Eye (tissue), 1 donor: Measurements from ENCODE around the gene ZNF575.
"Not testable (repeated sequence)": the region's sequence is repeated elsewhere in the genome, so short reads cannot be mapped to it uniquely, and the experiment has no call there.

ENCODE experiments used
- DNase-seq: peaks from one replicate; pipeline ENCODE4 v3.0.0-alpha.2; 2015

Gene ZNF575

DNA sequence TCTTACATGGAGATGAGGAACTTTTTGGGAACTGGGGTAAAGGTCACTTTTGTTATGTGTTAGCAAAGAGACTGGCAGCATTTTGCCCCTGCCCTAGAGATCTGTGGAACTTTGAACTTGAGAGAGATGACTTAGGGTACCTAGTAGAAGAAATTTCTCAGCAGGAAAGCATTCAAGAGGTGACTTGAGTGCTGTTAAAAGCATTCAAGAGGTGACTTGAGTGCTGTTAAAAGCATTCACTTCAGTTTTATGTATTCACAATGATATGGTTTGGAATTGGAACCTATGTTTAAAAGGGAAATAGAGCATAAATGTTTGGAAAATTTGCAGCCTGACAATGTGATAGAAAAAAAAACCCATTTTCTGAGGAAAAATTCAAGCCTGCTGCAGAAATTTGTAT is 20.6 kb upstream of the ZNF575 start:
- DNase-seq, result not testable (repeated sequence)

DNA sequence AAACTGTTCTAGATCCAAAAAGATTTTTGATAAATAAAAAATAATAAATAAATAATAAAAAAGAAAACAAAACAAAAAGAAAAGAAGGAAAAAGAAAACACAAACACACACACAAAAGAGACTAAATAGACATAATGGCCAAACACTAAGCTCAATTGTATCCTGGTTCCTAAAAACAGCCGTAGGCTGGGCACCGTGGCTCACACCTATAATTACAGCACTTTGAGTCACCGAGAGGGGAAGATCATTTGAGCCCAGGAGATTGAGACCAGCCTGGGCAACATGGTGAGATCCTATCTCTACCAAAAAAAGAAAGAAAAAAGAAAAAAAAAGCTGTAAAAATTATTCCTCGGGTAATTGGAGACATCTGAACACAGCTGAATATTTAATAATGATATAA is 14.9 kb upstream of the ZNF575 start:
- DNase-seq, result no peak

DNA sequence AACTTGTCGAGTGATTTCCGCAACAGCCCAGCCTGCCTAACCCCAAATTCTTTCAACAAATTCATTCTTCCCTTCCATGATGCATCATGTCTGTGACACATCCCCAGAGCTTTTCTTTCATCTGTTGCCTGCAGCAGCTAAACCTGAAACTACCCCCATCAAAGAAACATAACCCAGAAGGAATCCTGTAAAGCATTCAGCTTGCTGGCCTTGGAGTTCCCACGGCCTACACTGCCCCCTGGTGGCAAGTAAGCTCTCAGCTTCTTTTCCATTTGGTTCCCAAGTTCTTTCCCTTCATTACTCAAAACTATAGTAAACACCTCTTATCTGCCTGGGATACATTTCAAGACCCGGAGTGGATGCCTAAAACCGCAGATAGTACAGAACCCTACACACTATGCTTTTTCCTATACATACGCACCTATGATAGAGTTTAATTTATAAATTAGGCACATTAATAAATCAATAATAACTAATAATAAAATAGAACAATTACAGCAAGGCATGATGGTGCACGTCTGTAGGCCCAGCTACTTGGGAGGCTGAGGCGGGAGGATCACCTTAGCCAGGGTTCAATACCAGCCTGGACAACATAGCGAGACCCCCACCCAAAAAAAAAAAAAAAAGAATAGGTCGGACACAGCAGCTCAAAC is 13.4 kb upstream of the ZNF575 start:
- peak; percentile 95 for DNase-seq

DNA sequence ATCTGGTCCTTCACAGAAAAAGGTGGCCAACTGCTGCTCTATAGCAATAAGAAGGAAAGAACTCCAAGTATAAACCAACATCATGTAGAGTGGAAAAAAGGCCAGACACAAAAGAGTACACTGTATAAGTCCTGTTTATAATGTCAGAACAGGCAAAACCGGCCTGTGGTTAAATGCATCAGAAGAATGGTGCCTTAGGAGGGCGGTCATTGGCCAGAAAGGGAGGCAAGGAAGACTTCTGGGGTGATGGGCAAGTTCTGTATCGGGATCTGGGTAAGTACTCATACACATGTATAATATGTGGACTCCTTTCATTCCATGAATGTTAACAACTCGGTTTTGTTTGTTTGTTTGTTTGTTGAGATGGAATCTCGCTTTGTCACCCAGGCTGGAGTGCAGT is 10.1 kb upstream of the ZNF575 start:
- no peak for DNase-seq

DNA sequence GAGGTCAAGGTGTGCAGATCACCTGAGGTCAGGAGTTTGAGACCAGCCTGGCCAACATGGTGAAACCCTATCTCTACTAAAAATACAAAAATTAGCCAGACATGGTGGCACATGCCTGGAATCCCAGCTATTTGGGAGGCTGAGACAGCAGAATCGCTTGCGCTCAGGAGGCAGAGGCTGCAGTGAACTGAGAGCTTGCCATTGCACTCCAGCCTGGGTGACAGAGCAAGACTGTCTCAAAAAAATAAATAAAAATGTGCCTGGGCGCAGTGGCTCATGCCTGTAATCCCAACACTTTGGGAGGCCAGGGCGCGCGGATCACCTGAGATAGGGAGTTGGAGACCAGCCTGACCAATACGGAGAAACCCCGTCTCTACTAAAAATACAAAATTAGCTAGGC is 9.3 kb upstream of the ZNF575 start:
- DNase-seq, result not testable (repeated sequence)

DNA sequence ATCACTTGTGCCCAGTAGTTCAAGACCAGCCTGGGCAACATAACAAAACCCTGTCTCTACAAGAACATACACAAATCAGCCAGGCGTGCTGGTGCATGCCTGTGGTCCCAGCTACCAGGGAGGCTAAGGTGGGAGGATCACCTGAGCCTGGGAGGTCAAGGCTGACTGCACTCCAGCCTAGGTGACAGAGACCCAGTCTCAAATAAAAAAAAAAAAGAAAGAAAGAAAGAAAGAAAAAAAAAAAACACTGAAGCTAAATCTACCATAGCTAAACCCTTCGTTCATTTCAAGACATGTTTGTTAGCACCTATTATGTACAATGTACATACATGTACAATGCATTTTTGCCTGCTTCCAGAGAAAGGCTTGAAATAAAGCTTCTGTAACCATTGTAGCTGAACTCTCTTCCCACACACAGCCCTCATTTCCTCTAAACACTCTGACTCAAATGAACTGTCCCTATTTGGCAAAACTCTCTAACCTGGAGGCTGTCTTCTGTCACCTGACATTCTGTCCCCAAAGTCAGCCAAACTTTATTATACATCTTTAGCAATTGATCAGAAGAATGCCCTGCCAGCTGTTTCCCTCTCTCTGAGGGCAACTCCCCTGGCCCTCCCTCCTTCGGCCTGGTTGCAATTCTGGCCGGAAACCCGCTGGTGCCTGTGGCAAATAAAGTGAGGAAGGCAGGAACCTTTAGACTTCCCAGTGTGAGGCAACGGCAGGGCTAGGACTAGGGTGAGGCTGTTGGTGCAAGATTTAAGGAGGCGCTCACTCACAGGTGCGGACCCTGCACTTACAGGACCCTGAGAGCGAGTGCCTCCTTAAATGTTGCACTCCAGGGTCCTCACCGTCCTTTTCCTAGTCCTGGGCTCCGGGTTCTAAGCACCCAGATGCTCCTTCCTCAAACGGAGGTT is 7.8 kb upstream of the ZNF575 start:
- DNase-seq, result peak; percentile 22

DNA sequence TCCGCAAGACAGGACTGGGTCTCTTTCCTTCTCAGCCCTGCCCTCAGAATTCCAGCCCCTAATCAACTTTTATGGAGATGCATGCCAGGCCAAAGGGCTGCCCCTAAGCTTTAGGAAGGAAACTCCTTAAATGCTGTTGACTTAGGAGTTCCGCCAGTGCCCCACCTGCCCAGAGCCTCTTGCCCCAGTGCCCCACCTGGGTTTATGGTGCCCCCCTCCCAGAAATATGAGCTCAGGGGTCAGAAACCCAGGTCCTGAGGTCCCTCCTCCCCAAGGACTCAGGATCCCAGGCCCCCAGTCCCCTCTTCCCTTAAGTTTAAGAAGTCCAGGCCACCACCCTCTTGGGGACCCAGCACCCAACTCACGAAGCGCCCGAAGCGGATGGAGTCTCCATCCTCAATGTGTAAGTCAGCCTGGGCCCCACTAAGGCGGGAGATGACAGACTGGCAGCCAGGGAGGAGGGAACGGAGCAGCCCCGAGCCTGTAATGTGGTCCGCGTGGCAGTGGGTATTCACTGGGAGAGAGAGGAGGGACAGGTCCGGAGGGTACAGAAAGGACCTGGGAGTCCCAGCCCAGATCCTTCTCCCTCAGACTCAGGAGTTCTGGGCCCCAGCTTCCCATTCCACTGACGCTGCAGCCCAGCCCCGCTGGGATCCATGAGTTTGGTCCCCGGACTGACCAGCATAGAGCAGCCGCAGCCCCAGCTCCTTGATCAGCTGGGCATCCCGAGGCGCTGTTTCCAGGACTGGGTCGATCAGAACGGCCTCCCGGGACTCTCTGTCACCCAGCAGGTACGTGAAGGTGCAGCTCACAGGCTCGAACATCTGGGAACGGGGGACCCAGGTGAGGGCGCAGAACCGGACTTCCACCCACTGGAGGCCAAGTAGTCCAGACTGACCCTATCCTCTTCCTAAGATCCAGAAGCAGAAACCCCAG is 6.9 kb upstream of the ZNF575 start:
- DNase-seq, result peak; percentile 50

DNA sequence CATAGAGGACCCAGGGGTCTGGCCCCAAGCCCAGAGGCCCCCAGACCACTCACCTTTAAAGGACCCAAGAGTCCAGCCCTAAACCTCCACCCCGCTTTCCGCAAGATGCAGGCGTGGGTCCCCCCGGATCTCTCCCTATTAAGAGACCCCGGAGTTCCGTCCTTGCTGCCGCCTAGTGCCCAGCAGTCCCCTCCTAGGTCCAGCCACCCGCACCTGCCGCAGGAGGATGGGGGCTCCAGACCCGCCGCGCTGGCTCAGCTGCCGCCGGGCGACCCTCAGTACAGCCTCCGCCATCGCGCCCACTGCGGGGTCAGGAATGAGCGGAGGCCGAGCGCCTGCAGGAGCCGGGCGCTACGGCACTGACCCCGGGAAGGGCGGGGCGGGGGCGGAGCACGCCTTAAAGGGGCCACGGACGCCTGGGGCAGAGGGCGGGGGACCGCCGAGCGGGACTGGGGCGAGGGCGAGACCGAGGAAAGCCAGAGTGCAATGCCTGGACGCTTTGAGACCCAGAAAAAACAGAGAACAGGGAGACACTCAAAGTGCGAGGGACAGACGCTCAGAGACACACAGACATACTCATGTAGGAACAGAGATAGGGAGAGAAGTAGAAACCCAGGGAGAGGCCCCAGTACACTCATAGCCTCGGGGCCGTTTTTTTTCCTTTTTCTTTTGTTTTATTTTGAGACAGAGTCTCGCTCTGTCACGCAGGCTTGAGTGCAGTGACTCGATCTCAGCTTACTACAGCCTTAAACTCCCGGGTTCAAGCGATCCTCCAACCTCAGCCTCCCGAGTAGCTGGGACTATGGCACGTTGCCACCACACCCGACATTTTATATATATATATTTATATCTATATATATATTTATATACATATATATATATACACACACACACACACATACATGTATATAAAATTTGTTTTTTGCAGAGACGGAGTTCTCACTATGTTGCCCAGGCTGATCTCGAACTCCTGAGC is 5.8 kb upstream of the ZNF575 start, which contains the start of gene ETHE1:
Gene ETHE1, minus strand, starts transcription at position 318 of the 976 bp plus-strand sequence. Its CDS starts 24 bp downstream, at position 294.
- peak; percentile 89 for DNase-seq

GRCh38 chr19:43527860-43528622 is 4.9 kb upstream of the ZNF575 start:
- DNase-seq, result peak; percentile 13

GRCh38 chr19:43532571-43532961 is 422 bp upstream of the ZNF575 start:
- DNase-seq, result no peak

- DNase-seq, result peak; percentile 99
Measured at GRCh38 chr19:43533546-43534304, 737 bp downstream of the ZNF575 start.

DNA sequence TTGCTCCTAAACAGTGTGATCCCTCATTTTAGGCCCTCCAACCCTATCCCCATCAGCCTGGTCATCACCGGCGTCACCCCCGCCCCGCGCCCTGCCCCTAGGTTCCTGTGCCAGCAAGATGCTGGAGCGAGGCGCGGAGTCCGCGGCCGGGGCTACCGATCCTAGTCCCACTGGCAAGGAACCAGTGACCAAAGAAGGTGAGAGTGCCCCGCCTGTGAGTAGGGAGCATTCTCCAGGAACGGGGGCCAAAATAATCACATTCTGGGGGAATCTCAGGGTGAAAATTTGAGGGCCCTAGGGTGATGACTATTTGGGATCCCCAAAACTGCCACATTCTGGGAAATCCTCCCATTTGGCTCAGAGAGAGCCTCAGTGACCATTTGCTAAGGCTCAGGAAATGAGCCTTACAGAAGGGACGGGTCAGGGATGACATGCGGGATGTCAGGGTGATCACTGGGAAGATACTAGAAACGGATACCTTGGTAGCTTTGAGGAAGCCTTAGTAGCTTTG is 1.4 kb downstream of the ZNF575 start:
- no peak for DNase-seq

DNA sequence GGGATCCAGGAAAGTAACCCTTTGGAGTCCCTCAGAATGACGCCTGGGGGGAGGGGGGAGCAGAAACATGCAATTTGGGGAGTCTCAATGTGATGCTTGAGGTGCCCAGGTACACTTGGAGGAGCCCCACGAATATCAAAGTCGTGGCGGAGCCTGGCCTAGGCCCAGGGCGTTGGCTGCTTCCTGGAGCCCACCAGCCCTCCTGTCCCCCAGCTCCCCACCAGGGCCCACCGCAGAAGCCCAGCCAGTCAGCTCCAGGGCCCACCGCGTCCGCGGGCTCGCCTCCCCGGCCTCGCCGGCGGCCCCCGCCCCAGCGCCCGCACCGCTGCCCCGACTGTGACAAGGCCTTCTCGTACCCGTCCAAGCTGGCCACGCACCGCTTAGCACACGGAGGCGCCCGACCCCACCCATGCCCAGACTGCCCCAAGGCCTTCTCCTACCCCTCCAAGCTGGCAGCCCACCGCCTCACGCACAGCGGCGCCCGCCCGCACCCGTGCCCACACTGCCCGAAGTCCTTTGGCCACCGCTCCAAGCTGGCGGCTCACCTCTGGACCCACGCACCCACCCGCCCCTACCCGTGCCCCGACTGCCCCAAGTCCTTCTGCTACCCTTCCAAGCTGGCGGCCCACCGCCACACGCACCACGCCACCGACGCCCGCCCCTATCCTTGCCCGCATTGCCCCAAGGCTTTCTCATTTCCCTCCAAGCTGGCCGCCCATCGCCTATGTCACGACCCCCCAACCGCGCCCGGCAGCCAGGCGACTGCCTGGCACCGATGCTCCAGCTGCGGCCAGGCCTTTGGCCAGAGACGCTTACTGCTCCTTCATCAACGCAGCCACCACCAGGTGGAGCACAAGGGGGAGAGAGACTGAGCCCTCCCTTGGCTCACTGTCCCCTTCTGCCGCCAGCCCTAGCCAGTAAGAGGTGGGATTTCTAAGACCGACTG is 2.1 kb downstream of the ZNF575 start:
- peak; percentile 87 for DNase-seq

- no peak for DNase-seq
Measured at GRCh38 chr19:43538922-43539321, 5.9 kb downstream of the ZNF575 start.

DNA sequence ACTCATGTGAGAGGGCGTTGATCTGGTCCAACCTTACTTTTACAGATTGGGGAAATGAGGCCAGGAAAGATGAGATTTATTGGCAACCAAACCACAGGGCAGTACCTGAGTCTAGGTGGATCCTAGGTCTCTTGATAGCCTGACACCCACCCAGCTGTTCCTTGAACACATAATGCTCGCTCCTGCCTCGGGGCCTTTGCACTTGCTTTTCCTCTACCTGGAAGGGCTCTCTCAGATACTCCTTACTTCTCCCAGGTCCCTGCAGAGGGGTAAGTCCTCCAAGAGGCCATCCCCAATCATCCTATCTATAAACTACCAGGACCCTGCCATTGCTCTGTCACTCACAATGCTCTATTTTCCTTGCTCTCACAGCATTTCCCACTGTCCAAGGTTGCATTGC is 7.4 kb downstream of the ZNF575 start:
- no peak for DNase-seq

DNA sequence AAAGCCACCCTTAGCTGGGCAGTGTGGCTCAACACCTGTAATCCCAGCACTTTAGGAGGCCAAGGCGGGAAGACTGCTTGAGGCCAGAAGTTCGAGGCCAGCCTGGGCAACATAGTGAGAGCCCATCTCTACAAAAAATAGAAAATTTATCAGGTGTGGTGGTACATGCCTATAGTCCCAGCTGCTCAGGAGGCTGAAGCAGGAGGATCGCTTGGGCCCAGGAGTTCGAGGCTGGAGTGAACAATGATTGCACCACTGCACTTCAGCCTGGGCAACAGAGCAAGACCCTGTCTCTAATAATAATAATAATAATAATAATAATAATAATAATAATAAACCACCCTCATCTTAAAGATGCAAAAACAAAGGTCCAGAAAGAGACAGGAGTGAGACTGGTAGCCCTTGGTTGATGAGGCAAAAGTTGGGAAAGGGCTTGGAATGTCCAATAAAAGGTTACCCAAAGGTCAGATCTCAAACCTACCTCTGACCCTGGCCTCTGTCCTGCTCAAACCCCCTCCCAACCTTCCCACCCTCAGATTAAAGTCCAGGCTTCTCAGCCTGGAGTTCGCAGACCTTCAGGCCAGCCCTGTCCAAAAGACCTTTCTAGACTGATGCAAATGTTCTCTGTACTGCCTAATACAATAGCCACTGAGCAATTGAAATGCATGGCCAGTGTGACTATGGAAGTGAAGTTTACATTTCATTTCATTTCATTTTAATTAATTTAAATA is 9.1 kb downstream of the ZNF575 start:
- DNase-seq, result no peak

DNA sequence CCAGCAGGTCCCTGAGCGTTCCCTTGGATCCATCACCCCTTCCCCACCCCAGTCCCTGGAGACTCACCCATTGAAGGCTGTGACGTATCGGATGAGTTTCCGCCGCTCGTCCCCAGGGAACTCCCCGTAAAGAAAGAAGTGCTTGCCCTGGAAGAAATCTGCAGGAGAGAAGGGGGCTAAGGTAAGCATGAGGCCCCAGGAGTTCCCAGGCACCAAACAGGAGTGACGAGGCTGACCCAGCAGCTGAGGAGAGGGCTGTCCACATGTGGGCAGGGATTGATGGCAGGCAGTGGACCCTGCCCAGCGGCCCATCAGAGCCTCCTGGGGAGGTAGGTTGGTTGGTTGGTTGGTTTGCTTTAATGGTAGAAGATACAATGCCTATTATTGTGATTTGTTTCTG is 11.1 kb downstream of the ZNF575 start:
- DNase-seq, result no peak

- DNase-seq, result no peak
Measured at GRCh38 chr19:43545276-43545675, 12.3 kb downstream of the ZNF575 start.
